Activated CD4-positive, CD25-positive, alpha-beta regulatory T cell (primary cell): Measurements from ENCODE around the gene MAP3K8.
A peak's percentile ranks its signal among the peaks of the same experiment; 100 is the strongest.
"Not testable (repeated sequence)": the region's sequence is repeated elsewhere in the genome, so short reads cannot be mapped to it uniquely, and the experiment has no call there.

Experiments
- DNase-seq, 4 experiments: peaks; one replicate each; lab custom pipeline; 2025; lab: John Stamatoyannopoulos, UW

The MAP3K8 gene

DNA sequence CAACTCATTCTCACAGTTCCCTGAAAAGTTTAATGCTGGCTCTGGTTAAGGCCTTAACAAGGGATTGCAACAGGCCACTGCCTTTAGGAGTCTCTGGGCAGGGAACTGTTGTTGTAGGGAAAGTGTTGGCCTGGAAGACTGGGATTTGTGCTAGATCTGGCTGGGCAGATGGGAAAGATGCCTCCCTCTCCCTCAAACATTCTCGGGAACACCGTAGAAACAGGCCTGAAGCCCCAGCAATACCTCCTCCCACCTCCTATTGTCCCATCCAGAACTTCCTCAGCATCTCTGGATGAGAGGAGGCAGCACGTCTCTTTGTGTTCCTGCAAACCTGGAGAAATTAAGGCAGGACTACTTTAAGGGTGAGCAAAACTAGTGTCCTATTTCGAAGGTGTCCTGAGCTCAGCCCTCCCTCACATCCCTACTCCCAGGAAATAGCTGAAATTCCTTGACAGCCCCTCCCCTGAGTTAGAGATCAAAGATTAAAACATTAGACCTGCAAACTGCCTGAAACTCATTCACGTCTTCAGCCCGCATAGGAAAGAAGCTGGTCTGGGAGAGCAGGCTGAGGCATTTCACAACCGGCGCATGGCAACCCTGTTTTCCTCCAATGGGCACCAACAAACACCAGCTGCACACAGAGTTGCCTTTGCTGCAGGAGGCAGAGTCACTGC, 10.9 kb upstream of the MAP3K8 start:
- no peak for DNase-seq

DNA sequence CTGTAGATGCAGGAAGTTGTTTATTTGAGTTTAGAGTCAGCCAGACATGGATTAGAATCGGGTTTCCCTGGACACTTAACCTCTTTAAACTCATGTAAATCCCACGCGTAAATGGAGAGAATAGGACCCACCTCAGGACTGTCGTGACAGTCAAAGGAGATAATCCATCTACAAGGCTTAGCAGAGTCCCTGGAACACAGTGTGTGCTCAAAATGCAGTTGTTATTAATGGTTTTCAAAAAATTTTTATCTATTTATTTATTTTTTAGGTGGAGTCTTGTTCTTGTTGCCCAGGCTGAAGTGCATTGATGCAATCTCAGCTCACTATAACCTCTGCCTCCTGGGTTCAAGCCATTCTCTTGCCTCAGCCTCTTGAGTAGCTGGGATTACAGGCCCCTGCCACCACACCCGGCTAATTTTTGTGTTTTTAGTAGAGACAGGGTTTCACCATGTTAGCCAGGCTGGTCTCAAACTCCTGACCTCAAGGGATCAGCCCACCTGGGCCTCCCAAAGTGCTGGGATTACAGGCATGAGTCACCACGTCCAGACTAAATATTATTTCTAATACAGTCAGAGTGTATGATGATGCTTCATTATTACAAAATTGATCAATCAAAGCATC, 10.2 kb upstream of the MAP3K8 start:
- DNase-seq, result not testable (repeated sequence)

GRCh38 chr10:30425336-30426075, 8.5 kb upstream of the MAP3K8 start:
- no peak for DNase-seq

DNA sequence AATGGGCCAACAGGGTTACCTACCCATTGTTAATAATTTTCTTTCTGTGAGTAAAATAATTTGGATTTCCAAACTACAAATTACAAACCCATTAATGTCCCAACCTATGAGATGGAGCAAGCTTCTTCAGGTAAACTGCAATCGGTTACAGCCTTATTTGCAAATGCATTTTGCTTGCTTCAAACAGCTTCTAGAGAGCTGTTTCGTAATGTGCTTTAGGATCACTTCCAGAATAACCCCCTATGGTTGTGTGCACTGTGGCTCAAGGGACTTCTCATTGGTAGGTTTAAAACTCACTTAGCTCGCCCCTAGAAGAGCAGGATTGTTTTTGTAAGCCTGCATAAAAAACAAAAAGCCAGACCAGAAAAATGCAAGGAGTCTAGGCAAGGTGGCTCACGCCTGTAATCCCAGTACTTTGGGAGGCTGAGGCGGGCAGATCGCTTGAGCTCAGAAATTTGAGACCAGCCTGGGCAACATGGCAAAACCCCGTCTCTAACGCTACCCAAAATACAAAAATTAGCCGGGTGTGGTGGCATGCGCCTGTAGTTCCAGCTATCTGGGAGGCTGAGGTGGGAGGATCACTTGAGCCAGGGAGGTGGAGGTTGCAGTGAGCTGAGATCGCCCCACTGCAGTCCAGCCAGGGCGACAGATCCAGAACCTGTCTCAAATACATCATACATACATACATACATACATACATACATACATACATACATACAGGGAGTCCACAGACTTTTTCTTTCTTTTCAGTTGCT, 3.3 kb upstream of the MAP3K8 start:
- DNase-seq, result no peak

DNA sequence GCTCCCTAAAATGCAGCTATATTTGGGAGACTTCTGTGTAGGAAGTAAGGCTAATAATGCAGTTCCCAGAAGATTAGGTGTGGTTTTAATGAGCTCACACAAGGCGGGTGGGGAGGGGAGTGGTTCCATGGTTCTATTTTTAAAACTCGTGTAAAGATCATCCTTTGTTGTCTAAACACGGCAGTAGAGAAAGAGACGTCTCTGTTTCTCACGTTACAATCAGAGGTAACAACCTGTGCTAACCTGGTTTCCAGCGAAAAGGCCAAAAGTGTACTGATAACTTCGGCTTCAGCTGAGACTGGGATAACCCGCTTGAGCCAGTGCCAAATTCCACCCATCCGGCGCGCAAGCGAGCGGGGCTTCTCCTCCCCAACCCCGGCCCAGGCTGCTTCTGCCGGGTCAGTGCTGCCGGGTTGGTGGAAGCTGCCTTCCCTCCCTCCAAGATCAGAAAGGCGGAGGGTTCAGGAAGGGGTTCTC, 2.5 kb upstream of the MAP3K8 start:
- no peak for DNase-seq

- no peak for DNase-seq
These were observed 1.2 kb upstream of the MAP3K8 start for GRCh38 chr10:30432622-30433305.

- peak in 2 of 4 experiments; percentile 7 to 22 for DNase-seq
These were observed 666 bp upstream of the MAP3K8 start for GRCh38 chr10:30433306-30433729.

GRCh38 chr10:30434273-30435072, 489 bp downstream of the MAP3K8 start:
- DNase-seq, result peak; percentile 13 to 29 (median 22)

DNA sequence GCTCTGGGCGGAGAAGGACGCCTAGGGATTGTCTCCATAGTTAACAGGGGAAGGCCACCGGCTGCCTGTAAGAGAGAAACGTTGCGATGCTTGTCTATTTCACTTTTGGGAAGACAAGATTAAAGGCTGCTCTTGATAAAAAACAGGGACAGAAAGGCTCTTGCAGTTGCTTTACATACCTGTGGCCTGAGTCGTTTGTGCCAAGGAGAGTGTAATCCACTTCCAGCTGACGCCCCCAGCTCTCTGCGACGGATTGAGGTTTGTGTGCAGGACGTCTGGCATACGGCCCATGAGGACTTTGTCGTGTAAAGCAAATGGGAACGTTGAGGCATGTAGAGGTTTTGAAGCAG, 1.1 kb downstream of the MAP3K8 start:
- no peak for DNase-seq

GRCh38 chr10:30435499-30436167, 1.6 kb downstream of the MAP3K8 start:
- not testable (repeated sequence) for DNase-seq

DNA sequence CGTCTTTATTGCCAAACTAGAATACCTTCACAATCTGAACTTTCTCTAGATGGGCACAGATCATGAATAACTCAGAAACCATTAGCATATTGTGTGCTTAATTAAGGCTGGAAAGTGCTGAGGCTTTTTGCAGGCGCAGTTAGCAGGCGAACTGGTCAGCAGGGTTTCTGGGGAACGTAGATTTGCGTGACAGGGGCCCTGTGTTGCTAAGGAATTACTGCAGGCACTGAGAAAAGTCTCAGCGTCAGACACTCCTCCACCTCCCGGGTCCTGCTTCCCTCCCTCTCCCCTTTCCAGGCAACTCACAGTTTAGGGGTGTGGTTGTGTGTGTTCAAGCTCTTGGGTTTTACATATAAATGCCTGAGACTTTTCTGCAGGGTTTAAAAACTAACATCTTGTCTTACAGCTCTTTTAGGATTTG, 2.2 kb downstream of the MAP3K8 start:
- no peak for DNase-seq

DNA sequence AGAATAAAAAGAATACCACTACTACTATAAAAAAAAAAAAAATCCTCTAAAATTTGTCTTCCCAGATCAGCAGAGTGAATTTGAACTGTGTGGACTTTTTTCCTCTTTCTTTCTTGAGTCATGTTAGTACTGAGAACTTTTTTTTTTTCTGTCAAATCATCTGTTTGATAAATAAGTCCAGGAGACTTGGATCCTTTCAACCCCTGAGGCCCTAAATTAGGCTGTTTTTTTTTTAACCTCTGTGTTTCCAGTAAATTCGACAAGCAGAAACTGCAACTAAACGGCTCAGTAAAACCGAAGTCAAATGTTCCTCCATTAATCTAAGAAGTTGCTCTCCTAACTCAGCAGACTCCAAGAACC, 2.7 kb downstream of the MAP3K8 start:
- no peak for DNase-seq

GRCh38 chr10:30437031-30437841, 3.3 kb downstream of the MAP3K8 start:
- no peak for DNase-seq

DNA sequence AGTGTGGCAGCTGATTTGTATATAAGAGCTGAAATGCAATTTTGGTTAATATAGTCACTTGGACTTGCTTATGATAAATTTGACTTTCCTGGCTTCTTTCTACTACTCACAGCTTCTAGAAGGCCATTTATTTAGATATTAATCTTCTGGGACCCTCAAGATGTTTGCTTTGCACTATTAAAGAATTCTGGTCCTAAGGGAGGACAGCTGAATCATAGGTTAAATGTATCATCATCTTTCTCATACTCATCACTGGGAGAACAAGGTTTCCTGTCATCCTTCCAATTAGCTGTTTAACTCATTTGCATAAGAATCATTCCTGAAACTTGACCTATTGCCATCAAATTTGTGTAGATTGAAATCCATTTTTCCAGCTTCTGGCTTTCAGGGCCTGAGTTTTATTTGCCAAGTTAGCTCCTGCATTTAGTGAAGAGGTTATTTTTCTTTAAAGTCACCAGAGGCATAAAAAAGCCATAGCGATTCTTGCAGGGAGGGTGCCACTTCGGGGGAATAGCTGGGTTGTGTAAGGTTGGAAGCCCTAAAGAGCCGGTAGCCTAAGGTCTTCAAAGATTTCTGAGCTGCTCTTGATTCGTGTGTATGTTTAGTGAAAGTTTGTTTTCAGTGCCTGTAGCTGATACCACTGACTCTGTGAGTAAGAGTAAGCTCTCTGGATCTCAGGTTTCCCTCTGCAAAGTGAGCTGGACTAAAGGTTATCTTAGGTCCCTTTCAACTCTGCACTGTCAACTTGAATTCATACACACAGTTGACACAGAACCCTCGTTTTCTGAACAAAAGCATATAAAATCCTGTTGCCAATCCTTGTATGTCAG, 4.3 kb downstream of the MAP3K8 start:
- no peak for DNase-seq

DNA sequence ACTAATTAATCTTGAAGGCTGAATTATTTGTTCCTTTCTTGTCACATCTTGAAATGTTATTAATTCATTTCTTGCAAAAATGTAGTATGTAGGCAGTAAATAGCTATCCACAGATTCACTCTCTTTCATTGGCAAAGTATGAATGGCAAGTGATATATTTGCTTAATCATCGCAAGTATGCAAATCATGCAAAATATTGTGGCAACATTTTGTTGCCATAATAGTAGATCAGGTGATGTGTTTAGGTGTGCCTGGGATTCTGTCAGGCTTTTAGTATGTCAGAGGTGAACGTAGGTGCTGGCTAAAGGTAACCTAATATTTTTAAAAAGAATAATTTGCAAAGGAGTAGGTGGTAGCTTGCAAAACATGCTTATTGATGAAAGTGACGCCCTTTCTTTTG, 5.9 kb downstream of the MAP3K8 start:
- no peak for DNase-seq

DNA sequence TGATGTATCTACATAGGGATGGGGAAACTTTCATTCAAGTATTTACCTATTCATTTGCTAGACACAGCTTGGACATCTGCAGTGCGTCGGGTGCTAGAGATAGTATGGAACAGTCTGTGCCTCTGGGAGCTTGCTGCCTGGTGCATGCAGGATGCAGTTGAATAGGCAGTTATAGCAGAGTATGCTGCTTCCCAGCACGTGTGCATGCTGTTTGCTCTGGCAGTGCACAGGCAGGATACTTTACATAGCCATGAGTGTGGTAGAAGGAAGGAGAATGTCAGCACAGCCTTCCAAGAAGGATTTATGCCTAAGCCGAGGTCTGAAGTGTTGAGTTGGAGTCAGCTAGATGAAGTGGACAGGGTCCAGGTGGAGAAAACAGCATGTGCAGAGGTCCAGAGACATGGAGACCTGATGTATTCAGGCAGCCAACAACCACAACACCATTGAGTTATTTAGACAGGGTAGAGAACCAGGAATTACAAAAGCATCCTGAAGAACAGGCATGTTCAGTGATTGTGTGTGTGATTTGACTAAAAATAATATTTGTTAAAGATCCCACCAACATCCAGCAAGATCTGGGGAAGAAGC, 8.1 kb downstream of the MAP3K8 start:
- DNase-seq, result no peak

- DNase-seq, result no peak
These were observed 9.1 kb downstream of the MAP3K8 start for GRCh38 chr10:30443049-30443448.

- DNase-seq, result no peak
These were observed 11.7 kb downstream of the MAP3K8 start for GRCh38 chr10:30445711-30446110.
